NCI-H146 (cell line): ENCODE results near the gene FRMD1.

Experiments
- DNase-seq: peaks from one replicate; lab custom pipeline; 2025; lab: John Stamatoyannopoulos, UW

FRMD1 gene

DNA sequence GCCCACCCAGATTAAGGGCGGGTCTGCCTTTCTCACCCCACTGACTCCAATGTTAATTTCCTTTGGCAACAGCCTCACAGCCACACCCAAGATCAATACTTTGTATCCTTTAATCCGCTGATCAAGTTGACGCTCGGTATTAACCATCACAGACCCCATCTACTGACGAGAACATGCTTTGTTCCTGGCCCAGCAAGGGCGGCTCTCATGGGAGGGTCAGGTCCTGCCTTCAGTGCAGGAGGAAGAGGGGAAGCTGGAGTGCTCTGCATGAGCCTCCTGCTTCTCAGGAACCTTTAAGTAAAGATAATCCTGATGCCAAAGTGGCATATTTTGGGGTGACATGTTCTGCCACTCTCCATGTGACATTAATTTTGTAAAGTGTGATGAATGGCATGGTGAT lies 73.2 kb downstream of the FRMD1 start:
- DNase-seq = no peak

DNA sequence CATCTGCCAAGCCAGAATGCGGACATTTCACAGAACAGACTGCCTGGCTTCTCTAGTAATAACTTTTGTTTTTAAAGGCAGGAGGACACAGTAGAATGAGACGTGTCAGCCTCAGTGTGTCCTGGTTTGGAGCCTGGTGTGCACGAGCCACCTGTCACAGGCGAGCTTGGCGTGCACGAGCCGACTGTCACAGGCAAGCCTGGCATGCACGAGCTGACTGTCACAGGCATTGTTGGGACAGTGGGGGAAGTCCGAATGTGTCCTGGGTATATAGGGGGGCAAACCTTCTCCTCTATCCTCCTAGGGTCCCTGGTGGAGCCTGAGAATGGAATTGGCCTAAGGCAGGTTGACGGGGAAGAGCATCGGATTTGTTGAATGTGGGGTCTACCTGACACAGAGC lies 74.1 kb downstream of the FRMD1 start:
- DNase-seq = no peak

DNA sequence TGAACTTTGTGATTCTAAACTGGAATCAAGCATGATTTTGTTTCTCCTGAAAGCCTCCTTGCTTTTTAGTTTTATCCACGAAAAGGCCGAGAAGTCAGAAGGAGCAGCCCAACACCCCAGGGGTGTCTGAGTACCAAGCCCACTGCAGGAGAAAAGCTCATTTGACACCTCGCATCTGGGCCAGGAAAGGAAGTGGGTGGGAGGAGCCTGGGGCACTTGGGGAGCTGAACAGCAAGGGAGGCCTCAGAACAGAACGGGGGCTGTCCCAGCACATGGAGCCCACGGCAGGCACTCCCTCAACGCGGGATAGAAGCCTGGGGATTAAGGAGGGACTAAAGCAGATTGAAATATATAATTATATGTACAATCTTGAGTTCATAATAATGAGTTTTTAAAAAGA lies 75.0 kb downstream of the FRMD1 start:
- DNase-seq = no peak
